MCF 10A (cell line): ENCODE measurements around the gene NEO1. TPM values are rescaled to one million over a fixed set of nuclear protein-coding genes. Genes with fewer than 3 reads are reported as not detected.

Experiments
- BruUV-seq: library from RNA; stranded (reverse); fragments of 400-500 nt; replicated peaks from 2 replicates; lab custom pipeline; 2021; lab: Mats Ljungman, UMichigan
- CTCF ChIA-PET: fragments of 300-600 bp; sonication (Branson Sonifier 250); formaldehyde crosslinking; extraction: SDS; loops from one replicate; lab custom pipeline; 2021; ENCODE audit warnings: antibody characterized with exemption, inconsistent platforms; lab: Yijun Ruan, JAX
- POLR2A ChIA-PET: fragments of 300-600, 350-650 bp; sonication (Branson Sonifier 250); formaldehyde crosslinking; extraction: SDS; loops from one replicate; lab custom pipeline; 2020; ENCODE audit warnings: antibody characterized with exemption, inconsistent platforms; lab: Yijun Ruan, JAX
- DNase-seq: peaks from one replicate; pipeline ENCODE4 v3.0.0-alpha.2; 2018; ENCODE audit not compliant: unreplicated experiment
- H3K27ac Mint-ChIP-seq: one replicate; pipeline ENCODE4 v1.8.0; 2022; ENCODE audit warnings: mild to moderate bottlenecking, low read depth, mixed read lengths; ENCODE audit not compliant: unreplicated experiment
- H3K27me3 Mint-ChIP-seq: one replicate; pipeline ENCODE4 v1.8.0; 2022; ENCODE audit warnings: mixed read lengths; ENCODE audit not compliant: insufficient read depth, unreplicated experiment
- H3K36me3 Mint-ChIP-seq: one replicate; pipeline ENCODE4 v1.8.0; 2022; ENCODE audit warnings: mild to moderate bottlenecking, moderate library complexity, mixed read lengths; ENCODE audit not compliant: insufficient read depth, unreplicated experiment
- H3K4me1 Mint-ChIP-seq: one replicate; pipeline ENCODE4 v1.8.0; 2022; ENCODE audit warnings: mixed read lengths; ENCODE audit not compliant: insufficient read depth, unreplicated experiment
- H3K4me3 Mint-ChIP-seq: one replicate; pipeline ENCODE4 v1.8.0; 2022; ENCODE audit warnings: mild to moderate bottlenecking, moderate library complexity, mixed read lengths; ENCODE audit not compliant: unreplicated experiment
- H3K9me3 Mint-ChIP-seq: one replicate; pipeline ENCODE4 v1.8.0; 2022; ENCODE audit warnings: mixed read lengths; ENCODE audit not compliant: unreplicated experiment
- CTCF ChIP-seq: fragments of 200-600 bp; IDR thresholded peaks from one replicate; pipeline ENCODE4 v1.8.0; 2022; ENCODE audit warnings: antibody characterized with exemption, mild to moderate bottlenecking; ENCODE audit not compliant: unreplicated experiment
- intact Hi-C: fragments of 100-400 bp; cut with micrococcal nuclease; formaldehyde crosslinking; loops from 2 replicates; pipeline ENCODE4 v1.14.1; 2022
- total RNA-seq: library from RNA; stranded (reverse); gene quantifications from 2 replicates; pipeline ENCODE4 v1.2.3, GENCODE V29; 2022

The NEO1 gene
- total RNA-seq, 1 experiment from 2014 or later = 13.2 TPM

GRCh38 chr15:73254598-73254997 lies 202.3 kb downstream of the NEO1 start:
- no peaks in the 10 kb centered on the region for H3K4me1 Mint-ChIP-seq
- BruUV-seq = no TSS peak
- DNase-seq = no peak
- POLR2A ChIA-PET = interaction anchor here (1.1 to 1.8 kb wide), 2 partner anchors 11 to 14 kb away, joined by 3 to 4 read pairs; no protein-coding TSS in a partner anchor
- intact Hi-C loops = no loop called here
- no peaks in the 10 kb centered on the region for H3K27me3 Mint-ChIP-seq
- peaks cover 9% of the 10 kb centered on the region for H3K36me3 Mint-ChIP-seq
- CTCF ChIA-PET = interaction anchor here (0.5 to 1.3 kb wide), 3 partner anchors 14 to 250 kb away, joined by 3 to 4 read pairs (median 3); no protein-coding TSS in a partner anchor
- H3K27ac Mint-ChIP-seq = no peak overlapping the region
- H3K4me3 Mint-ChIP-seq = no peak overlapping the region
- no peak for TF ChIP-seq CTCF
- H3K9me3 Mint-ChIP-seq = no peaks in the 10 kb centered on the region

GRCh38 chr15:73258271-73259108 lies 206.2 kb downstream of the NEO1 start:
- no peak for TF ChIP-seq CTCF
- POLR2A ChIA-PET = interaction anchor here (0.6 to 0.9 kb wide), 2 partner anchors 11 to 19 kb away, joined by 3 read pairs; no protein-coding TSS in a partner anchor
- H3K9me3 Mint-ChIP-seq = no peaks in the 10 kb centered on the region
- intact Hi-C loops = no loop called here
- H3K4me1 Mint-ChIP-seq = no peaks in the 10 kb centered on the region
- no peak overlapping the region for H3K4me3 Mint-ChIP-seq
- no TSS peak for BruUV-seq
- CTCF ChIA-PET = interaction anchor here (0.8 to 1.6 kb wide), 2 partner anchors 17 to 982 kb away, joined by 3 to 6 read pairs; no protein-coding TSS in a partner anchor
- peaks cover 9% of the 10 kb centered on the region for H3K36me3 Mint-ChIP-seq
- H3K27me3 Mint-ChIP-seq = no peaks in the 10 kb centered on the region
- no peak for DNase-seq
- no peak overlapping the region for H3K27ac Mint-ChIP-seq

- no TSS peak for BruUV-seq
- no peaks in the 10 kb centered on the region for H3K36me3 Mint-ChIP-seq
- POLR2A ChIA-PET = interaction anchor here (1.2 kb wide), 1 partner anchor 10 kb away, joined by 3 read pairs; no protein-coding TSS in a partner anchor
- DNase-seq = no peak
- H3K27me3 Mint-ChIP-seq = no peaks in the 10 kb centered on the region
- intact Hi-C loops = loop anchor here (1.0 kb wide), 2 partner anchors 24 to 481 kb away; no protein-coding TSS in a partner anchor
- CTCF ChIA-PET = interaction anchor here (0.5 to 2.7 kb wide), 7 partner anchors 9 to 141 kb away, joined by 3 to 16 read pairs (median 4); no protein-coding TSS in a partner anchor
- H3K9me3 Mint-ChIP-seq = no peaks in the 10 kb centered on the region
- H3K27ac Mint-ChIP-seq = no peak overlapping the region
- no peaks in the 10 kb centered on the region for H3K4me1 Mint-ChIP-seq
- TF ChIP-seq CTCF = no peak
- H3K4me3 Mint-ChIP-seq = no peak overlapping the region
These were observed 212.6 kb downstream of the NEO1 start for GRCh38 chr15:73264881-73265280.
